K562 treated with DMSO at 1 percent for 12 hours (cell line): Measurements from ENCODE around the gene BHMT2. TPM values are rescaled to one million over a fixed set of nuclear protein-coding genes. Genes with fewer than 3 reads are reported as not detected.

Experiments used
- total RNA-seq: library from RNA; unstranded; fragments of 300-600 nt; gene quantifications from 2 replicates; pipeline ENCODE4 v1.2.3, GENCODE V29; 2022; ENCODE audit not compliant: insufficient read depth

BHMT2 gene
- total RNA-seq: not detected in 2 replicates

DNA sequence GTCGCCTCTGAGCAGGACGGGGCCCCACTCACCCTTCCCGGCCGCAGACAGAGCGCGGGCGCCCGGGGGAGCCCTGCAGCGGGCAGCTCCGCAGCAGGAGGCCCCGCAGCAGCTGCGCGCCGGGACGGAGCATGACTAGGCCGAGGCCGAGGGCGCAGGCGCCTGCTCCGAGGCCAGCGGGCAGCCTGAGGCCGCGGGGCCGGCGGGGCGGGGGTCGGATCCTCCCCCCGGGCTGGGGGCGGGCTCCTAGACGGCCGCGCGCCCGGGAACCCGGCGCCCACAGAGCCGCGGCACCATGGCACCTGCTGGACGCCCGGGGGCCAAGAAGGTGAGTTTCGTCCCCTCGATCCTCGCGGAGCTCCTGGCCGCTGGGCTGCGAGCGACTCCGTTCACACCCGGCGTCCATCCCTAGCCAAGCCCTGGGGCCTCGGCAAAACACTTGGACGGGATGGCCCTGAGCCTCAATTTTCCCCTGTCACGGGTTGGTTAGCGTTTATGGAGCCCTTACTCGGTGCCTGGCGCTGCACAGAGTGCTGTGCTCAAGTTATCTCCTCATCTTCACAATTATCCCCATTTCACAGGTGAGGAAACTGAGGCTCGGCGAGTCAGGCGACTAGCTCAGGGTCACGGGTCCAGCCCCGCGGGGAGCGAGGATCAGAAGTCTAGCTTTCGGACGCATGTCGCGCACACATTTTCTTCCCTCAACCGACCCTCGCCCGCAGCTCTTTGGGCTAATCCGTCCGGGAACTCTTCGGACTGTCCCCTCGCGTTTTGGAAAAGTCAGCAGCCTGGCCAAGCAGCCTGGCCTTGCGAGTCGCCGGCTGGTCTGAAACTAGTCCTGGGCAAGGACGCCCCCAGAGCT lies at the start of gene BHMT2, which contains the start of gene DMGDH:
Gene BHMT2, plus strand, starts transcription at position 280 of the 862 bp plus-strand sequence. Its CDS starts 16 bp downstream, at position 296.
Gene DMGDH, minus strand, starts transcription at position 187 of the 862 bp plus-strand sequence. Its CDS starts 54 bp downstream, at position 133.

DNA sequence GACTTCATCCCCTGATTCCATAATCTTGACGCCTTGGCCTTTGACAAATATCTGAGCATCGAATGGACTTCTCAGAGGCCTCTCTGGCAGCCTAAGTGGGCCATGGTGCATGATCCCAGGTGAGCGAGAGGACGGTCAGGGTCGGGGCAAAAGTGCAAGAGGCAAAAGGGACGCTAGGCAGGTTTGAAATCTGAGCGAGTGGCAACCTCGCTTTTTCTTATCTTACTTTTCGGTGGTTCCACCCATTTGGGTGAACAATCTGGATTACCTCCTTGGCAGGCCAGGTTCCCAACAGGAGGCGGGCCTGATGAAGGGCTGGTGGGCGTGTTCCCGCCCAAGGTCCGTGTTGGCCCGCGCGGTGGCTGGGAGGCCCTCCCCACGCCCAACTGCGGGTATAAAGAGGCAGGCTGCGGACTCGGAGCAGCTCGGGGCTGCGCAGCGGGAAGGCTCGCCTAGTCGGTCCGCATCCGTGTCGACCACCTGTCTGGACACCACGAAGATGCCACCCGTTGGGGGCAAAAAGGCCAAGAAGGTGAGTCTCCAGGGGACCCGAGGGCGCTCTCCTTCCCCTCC lies 41.9 kb downstream of the BHMT2 start, which contains the start of gene BHMT:
Gene BHMT, plus strand, starts transcription at position 423 of the 573 bp plus-strand sequence. Its CDS starts 77 bp downstream, at position 500.

Other genes with a start within 250 kb of the BHMT2 start
- 3.4 and 9.1 TPM in 2 replicates for gene ARSB, start 84.5 kb upstream of the BHMT2 start, total RNA-seq
- 1.8 and 4.1 TPM in 2 replicates for gene DMGDH, start 93 bp upstream of the BHMT2 start, total RNA-seq
- gene BHMT, start 42.0 kb downstream of the BHMT2 start, total RNA-seq: not detected in 2 replicates
- gene JMY, start 166.4 kb downstream of the BHMT2 start, total RNA-seq: 0.56 and 4.4 TPM in 2 replicates